CD4-positive, alpha-beta T cell (primary cell): Measurements from ENCODE around the gene EVA1A. TPM values are rescaled to one million over a fixed set of nuclear protein-coding genes. Genes with fewer than 3 reads are reported as not detected.

Experiments
- ATAC-seq: fragments of 200-7000 bp; cut with Tn5 transposase; one replicate; pipeline ENCODE4 v1.10.0; 2022; ENCODE audit warnings: mild to moderate bottlenecking; ENCODE audit not compliant: poor library complexity
- CTCF ChIA-PET: fragments of 350-600 bp; sonication (Branson Sonifier 250); formaldehyde crosslinking; loops from one replicate; lab custom pipeline; 2021; ENCODE audit warnings: antibody characterized with exemption, inconsistent platforms; lab: Charles Lee
- POLR2A ChIA-PET: fragments of 350-600 bp; sonication (Branson Sonifier 250); formaldehyde crosslinking; loops from one replicate; lab custom pipeline; 2021; ENCODE audit warnings: antibody characterized with exemption, inconsistent platforms; lab: Charles Lee
- DNase-seq, 14 experiments: peaks; one replicate each; pipeline ENCODE4 v3.0.0-alpha.2; 2013 to 2020; ENCODE audit warnings: mixed read lengths in 2 of 14
- H3K27ac ChIP-seq, 2 donors: one replicate each; pipeline versions ENCODE4 v1.5.1 to v1.7.0; 2013; ENCODE audit warnings: low read length in 2 of 2, low read depth in 1 of 2, mild to moderate bottlenecking in 1 of 2
- H3K27me3 ChIP-seq, 2 experiments: 1 replicate in 1 of 2; 2 replicates in 1 of 2; pipeline versions ENCODE4 v1.6.1 to v1.7.0; 2013; ENCODE audit warnings: low read length in 2 of 2, control low read depth in 1 of 2, mild to moderate bottlenecking in 1 of 2, moderate library complexity in 1 of 2; ENCODE audit not compliant: insufficient read depth in 2 of 2, control insufficient read depth in 1 of 2
- H3K36me3 ChIP-seq: one replicate; pipeline ENCODE4 v1.6.1; 2013; ENCODE audit warnings: low read length, control low read depth; ENCODE audit not compliant: insufficient read depth
- H3K4me1 ChIP-seq: one replicate; pipeline ENCODE4 v1.6.1; 2013; ENCODE audit warnings: low read length, control low read depth; ENCODE audit not compliant: insufficient read depth
- H3K4me3 ChIP-seq: one replicate; pipeline ENCODE4 v1.5.1; 2013; ENCODE audit warnings: mild to moderate bottlenecking, low read length, moderate library complexity
- H3K9me3 ChIP-seq, 2 experiments: 1 replicate in 1 of 2; 2 replicates in 1 of 2; pipeline versions ENCODE4 v1.6.1 to v1.7.0; 2013; ENCODE audit warnings: low read length in 2 of 2, mild to moderate bottlenecking in 2 of 2, control low read depth in 1 of 2, moderate library complexity in 1 of 2; ENCODE audit not compliant: control insufficient read depth in 1 of 2, insufficient read depth in 1 of 2
- H3K27ac Mint-ChIP-seq: one replicate; pipeline ENCODE4 v1.8.0; 2020; ENCODE audit warnings: mixed read lengths
- H3K27me3 Mint-ChIP-seq: one replicate; pipeline ENCODE4 v1.8.0; 2021; ENCODE audit warnings: mixed read lengths
- H3K36me3 Mint-ChIP-seq: one replicate; pipeline ENCODE4 v1.8.0; 2021; ENCODE audit warnings: low read depth, mixed read lengths
- H3K4me1 Mint-ChIP-seq: one replicate; pipeline ENCODE4 v1.8.0; 2021; ENCODE audit warnings: low read depth, mixed read lengths
- H3K4me3 Mint-ChIP-seq: one replicate; pipeline ENCODE4 v1.8.0; 2020; ENCODE audit warnings: mild to moderate bottlenecking, mixed read lengths
- H3K9me3 Mint-ChIP-seq: one replicate; pipeline ENCODE4 v1.8.0; 2020; ENCODE audit warnings: mixed read lengths
- CTCF ChIP-seq: fragments of 200-600 bp; IDR thresholded peaks from one replicate; pipeline ENCODE4 v1.8.0; 2022; ENCODE audit warnings: antibody characterized with exemption, mild to moderate bottlenecking
- intact Hi-C, 2 experiments: fragments of 100-400 bp; cut with DNase I in 1 of 2; cut with micrococcal nuclease in 1 of 2; formaldehyde crosslinking; loops; one replicate each; pipeline versions ENCODE4 v1.15.1 to v1.9.0; 2023 to 2025; cut with DNase I, micrococcal nuclease
- total RNA-seq, 174 experiments: library from RNA in 2 of 174; stranded (reverse) in 2 of 174; gene quantifications; one replicate each; pipeline ENCODE4 v1.2.3 and lab custom pipeline; 2021 to 2026

Gene EVA1A
- total RNA-seq, 2 experiments from 2014 or later: not detected

DNA sequence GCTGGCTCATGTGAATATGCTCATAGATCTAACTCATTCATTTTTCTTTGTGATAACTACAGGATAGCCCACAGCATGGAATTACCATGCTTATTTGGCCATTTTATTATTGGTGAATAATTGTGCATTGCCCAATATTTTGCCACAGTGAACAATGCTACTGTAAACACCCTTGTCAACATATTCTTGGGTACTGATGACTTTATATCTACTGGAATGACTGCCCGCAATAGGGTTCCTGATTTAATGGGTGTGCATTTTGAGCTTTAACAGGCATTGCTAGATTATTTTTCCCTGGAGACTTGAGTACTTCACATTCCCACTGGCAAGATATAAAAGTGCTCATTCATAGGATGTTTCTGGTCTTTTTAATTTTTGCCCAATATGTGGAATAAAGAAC is 42.7 kb upstream of the EVA1A start:
- no peaks in the 10 kb centered on the region for H3K9me3 ChIP-seq
- no peak for TF ChIP-seq CTCF
- H3K4me3 ChIP-seq: no peak overlapping the region
- no peaks in the 10 kb centered on the region for H3K9me3 Mint-ChIP-seq
- no peak overlapping the region for H3K27ac Mint-ChIP-seq
- no peak for DNase-seq
- H3K27ac ChIP-seq: no peak overlapping the region
- CTCF ChIA-PET: no interaction called here
- no peak overlapping the region for H3K4me3 Mint-ChIP-seq
- H3K36me3 Mint-ChIP-seq: no peaks in the 10 kb centered on the region
- no peaks in the 10 kb centered on the region for H3K4me1 Mint-ChIP-seq
- no peaks in the 10 kb centered on the region for H3K36me3 ChIP-seq
- intact Hi-C loops: loop anchor here in 1 of 2 experiments (10.0 kb wide), 1 partner anchor 539 kb away; no protein-coding TSS in a partner anchor
- H3K27me3 Mint-ChIP-seq: peaks cover 40% of the 10 kb centered on the region
- peaks cover 12 to 20% of the 10 kb centered on the region in 2 experiments for H3K27me3 ChIP-seq
- POLR2A ChIA-PET: no interaction called here
- H3K4me1 ChIP-seq: no peaks in the 10 kb centered on the region
- no peak for ATAC-seq

GRCh38 chr2:75602724-75603342 is 42.1 kb upstream of the EVA1A start:
- no peak for TF ChIP-seq CTCF
- peaks cover 6 to 14% of the 10 kb centered on the region in 2 experiments for H3K27me3 ChIP-seq
- Mint-ChIP-seq H3K36me3 (no peaks in the 10 kb centered on the region), H3K9me3 (no peaks in the 10 kb centered on the region), H3K4me1 (no peaks in the 10 kb centered on the region), H3K27ac (no peak overlapping the region), H3K27me3 (peaks cover 35% of the 10 kb centered on the region), H3K4me3 (no peak overlapping the region)
- no peak overlapping the region for H3K27ac ChIP-seq
- ATAC-seq: no peak
- intact Hi-C loops: loop anchor here in 1 of 2 experiments (10.0 kb wide), 1 partner anchor 538 kb away; no protein-coding TSS in a partner anchor
- ChIA-PET POLR2A (no interaction called here), CTCF (no interaction called here)
- H3K4me3 ChIP-seq: no peak overlapping the region
- H3K9me3 ChIP-seq: peaks cover 0 to 5% of the 10 kb centered on the region in 2 experiments
- DNase-seq: no peak
- no peaks in the 10 kb centered on the region for H3K4me1 ChIP-seq
- H3K36me3 ChIP-seq: no peaks in the 10 kb centered on the region

- intact Hi-C loops: loop anchor here in 1 of 2 experiments (10.0 kb wide), 1 partner anchor 536 kb away; no protein-coding TSS in a partner anchor
- ChIA-PET POLR2A (no interaction called here), CTCF (no interaction called here)
- H3K4me1 ChIP-seq: no peaks in the 10 kb centered on the region
- Mint-ChIP-seq H3K4me1 (no peaks in the 10 kb centered on the region), H3K27me3 (peaks cover 15% of the 10 kb centered on the region), H3K36me3 (no peaks in the 10 kb centered on the region), H3K27ac (no peak overlapping the region), H3K9me3 (no peaks in the 10 kb centered on the region), H3K4me3 (no peak overlapping the region)
- no peak for TF ChIP-seq CTCF
- no peaks in the 10 kb centered on the region for H3K36me3 ChIP-seq
- H3K4me3 ChIP-seq: no peak overlapping the region
- peaks cover 0 to 5% of the 10 kb centered on the region in 2 experiments for H3K9me3 ChIP-seq
- no peak for ATAC-seq
- DNase-seq: no peak
- no peak overlapping the region for H3K27ac ChIP-seq
- H3K27me3 ChIP-seq: peaks cover 0 to 2% of the 10 kb centered on the region in 2 experiments
Measured at GRCh38 chr2:75600461-75601011, 39.8 kb upstream of the EVA1A start.
